Nephron (organoid): ENCODE measurements around the gene ZNF474.

Experiments used
- H3K27ac Mint-ChIP-seq, 3 experiments: 2 replicates each; pipeline ENCODE4 v1.8.0; 2020; ENCODE audit warnings: mixed read lengths in 3 of 3, mild to moderate bottlenecking in 2 of 3, moderate library complexity in 1 of 3
- H3K27me3 Mint-ChIP-seq: 2 replicates; pipeline ENCODE4 v1.8.0; 2021; ENCODE audit warnings: low read depth, mild to moderate bottlenecking, moderate library complexity, mixed read lengths
- H3K36me3 Mint-ChIP-seq: 2 replicates; pipeline ENCODE4 v1.8.0; 2020; ENCODE audit warnings: low read depth, mixed read lengths
- H3K4me1 Mint-ChIP-seq: 2 replicates; pipeline ENCODE4 v1.8.0; 2020; ENCODE audit warnings: mixed read lengths
- H3K4me3 Mint-ChIP-seq, 3 experiments: 2 replicates each; pipeline ENCODE4 v1.8.0; 2020; ENCODE audit warnings: mild to moderate bottlenecking in 3 of 3, mixed read lengths in 3 of 3, moderate library complexity in 2 of 3
- H3K9me3 Mint-ChIP-seq: 2 replicates; pipeline ENCODE4 v1.8.0; 2020; ENCODE audit warnings: mixed read lengths
- CTCF ChIP-seq, 3 experiments: fragments of 200-600 bp; sonication (generic); IDR thresholded peaks; one replicate each; pipeline ENCODE4 v1.5.0; 2021; ENCODE audit warnings: antibody characterized with exemption in 3 of 3; ENCODE audit not compliant: unreplicated experiment in 3 of 3

ZNF474 gene

DNA sequence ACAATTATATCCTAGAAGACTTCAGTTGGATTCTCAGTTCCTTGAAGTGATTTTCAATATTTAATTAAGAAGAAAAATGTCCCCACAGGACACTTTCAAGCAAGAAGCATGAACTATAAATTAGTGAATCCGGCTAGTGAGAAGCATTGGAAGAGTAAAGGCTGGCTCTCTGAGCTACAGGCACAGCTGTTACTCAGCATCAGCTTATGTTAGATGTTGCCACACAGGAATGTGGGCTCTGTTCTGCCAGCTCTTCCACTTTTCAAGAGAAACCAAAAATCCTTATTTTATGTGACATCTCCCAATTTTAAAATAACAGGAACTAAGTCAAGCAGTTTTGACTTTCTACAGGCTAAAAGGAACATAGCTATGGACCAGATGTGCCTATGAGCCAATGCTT, 14.9 kb downstream of the ZNF474 start:
- H3K4me3 Mint-ChIP-seq: no peak overlapping the region

GRCh38 chr5:122145906-122146305, 16.6 kb downstream of the ZNF474 start:
- H3K4me1 Mint-ChIP-seq: peaks cover 26% of the 10 kb centered on the region
- no peak overlapping the region for H3K4me3 Mint-ChIP-seq
- no peaks in the 10 kb centered on the region for H3K36me3 Mint-ChIP-seq
- H3K9me3 Mint-ChIP-seq: no peaks in the 10 kb centered on the region
- no peak for TF ChIP-seq CTCF (IDR thresholded peaks at IDR 0.05; ENCODE audit: unreplicated experiment in 3 of 3)
- no peaks in the 10 kb centered on the region for H3K27me3 Mint-ChIP-seq
- no peak overlapping the region for H3K27ac Mint-ChIP-seq

More for the DNA sequence above, 14.9 kb downstream of the ZNF474 start:
- Mint-ChIP-seq H3K4me1 (peaks cover 15% of the 10 kb centered on the region), H3K27ac (no peak overlapping the region), H3K36me3 (no peaks in the 10 kb centered on the region), H3K9me3 (no peaks in the 10 kb centered on the region), H3K27me3 (no peaks in the 10 kb centered on the region)
- no peak for TF ChIP-seq CTCF (IDR thresholded peaks at IDR 0.05; ENCODE audit: unreplicated experiment in 3 of 3)

DNA sequence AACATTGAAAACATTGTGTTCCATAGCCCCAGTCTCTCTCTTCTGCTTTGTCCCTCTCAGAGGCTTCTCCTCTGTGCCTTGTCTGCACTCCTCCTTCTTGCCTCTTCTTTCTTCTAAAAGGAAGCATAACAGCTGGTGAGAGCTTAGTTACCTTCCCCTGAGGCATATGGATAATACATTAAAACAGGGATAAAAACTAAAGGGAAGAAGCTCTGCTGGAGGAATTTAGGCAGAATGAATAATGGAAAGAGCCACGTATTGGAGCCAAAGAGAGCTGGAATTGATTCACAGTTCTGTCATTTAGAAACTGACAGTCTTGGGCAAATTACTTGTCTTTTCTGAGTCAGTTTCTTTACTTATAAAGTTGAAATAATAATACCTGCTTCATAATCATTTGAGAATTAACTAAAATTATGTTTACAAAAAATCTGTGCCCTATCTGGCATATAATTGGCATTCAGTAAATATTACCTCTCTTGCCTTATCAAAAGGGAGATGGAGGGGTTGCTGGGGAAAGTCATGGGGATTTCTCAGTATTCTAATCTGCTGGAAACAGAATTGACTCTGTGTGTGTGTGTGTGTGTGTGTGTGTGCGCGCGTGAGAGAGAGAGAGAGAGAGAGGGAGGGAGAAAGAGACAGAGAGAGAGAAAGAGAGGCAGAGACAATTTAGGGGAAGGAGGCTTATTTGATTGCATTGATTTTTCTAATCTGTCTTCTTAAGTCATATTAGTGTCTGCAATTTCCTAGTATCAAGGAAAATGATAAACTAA, 20.2 kb downstream of the ZNF474 start:
- TF ChIP-seq CTCF (IDR thresholded peaks at IDR 0.05; ENCODE audit: unreplicated experiment in 3 of 3): no peak
- Mint-ChIP-seq H3K9me3 (no peaks in the 10 kb centered on the region), H3K4me1 (peaks cover 44% of the 10 kb centered on the region)

GRCh38 chr5:122150215-122150614, 20.9 kb downstream of the ZNF474 start:
- TF ChIP-seq CTCF (IDR thresholded peaks at IDR 0.05; ENCODE audit: unreplicated experiment in 3 of 3): no peak
- Mint-ChIP-seq H3K4me1 (peaks cover 38% of the 10 kb centered on the region), H3K9me3 (no peaks in the 10 kb centered on the region), H3K4me3 (no peak overlapping the region), H3K36me3 (no peaks in the 10 kb centered on the region), H3K27me3 (no peaks in the 10 kb centered on the region), H3K27ac (peak overlapping the region in 1 of 3 experiments; percentile 8)

More for the DNA sequence above, 20.2 kb downstream of the ZNF474 start:
- no peaks in the 10 kb centered on the region for H3K36me3 Mint-ChIP-seq
- no peaks in the 10 kb centered on the region for H3K27me3 Mint-ChIP-seq
- no peak overlapping the region for H3K4me3 Mint-ChIP-seq
- peak overlapping the region in 2 of 3 experiments; percentile 8 to 21 for H3K27ac Mint-ChIP-seq

DNA sequence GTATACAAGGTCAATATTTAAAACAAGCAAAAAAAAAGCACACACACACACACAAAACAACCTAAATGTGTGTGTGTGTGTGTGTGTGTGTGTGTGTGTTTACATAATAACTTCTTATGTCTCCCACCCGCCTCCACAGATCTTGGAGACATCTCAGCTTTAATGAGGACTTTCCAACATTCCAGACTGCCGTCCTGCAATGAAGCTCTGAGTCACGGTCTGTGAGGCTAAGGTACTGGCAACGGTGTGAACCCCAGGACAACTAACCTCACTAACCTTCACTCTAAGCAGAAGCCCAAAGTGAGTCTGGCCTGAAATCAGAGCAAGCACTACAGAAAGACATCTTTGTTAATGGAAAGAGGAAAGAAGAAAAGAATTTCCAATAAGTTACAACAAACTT, 22.3 kb downstream of the ZNF474 start:
- no peak for TF ChIP-seq CTCF (IDR thresholded peaks at IDR 0.05; ENCODE audit: unreplicated experiment in 3 of 3)
- Mint-ChIP-seq H3K27ac (peak overlapping the region in 2 of 3 experiments; percentile 38 to 47), H3K27me3 (no peaks in the 10 kb centered on the region), H3K9me3 (no peaks in the 10 kb centered on the region), H3K36me3 (no peaks in the 10 kb centered on the region), H3K4me1 (peaks cover 37% of the 10 kb centered on the region), H3K4me3 (no peak overlapping the region)
